GM23338 (cell line): ENCODE data around the gene ZNF836. TPM values are rescaled to one million over a fixed set of nuclear protein-coding genes. Genes with fewer than 3 reads are reported as not detected.
A peak's percentile ranks its signal among the peaks of the same experiment; 100 is the strongest.

Experiments used
- ATAC-seq: fragments of 200-7000 bp; cut with Tn5 transposase; 3 replicates; pipeline ENCODE4 v1.9.1; 2020
- DNase-seq: peaks from one replicate; pipeline ENCODE4 v3.0.0-alpha.2; 2015; ENCODE audit warnings: low spot score
- H2AFZ ChIP-seq: fragments of 200-600 bp; sonication (generic); 2 replicates; pipeline ENCODE4 v1.8.0; 2016; ENCODE audit warnings: antibody characterized with exemption, mild to moderate bottlenecking, moderate library complexity
- H3F3A ChIP-seq: fragments of 200-600 bp; sonication (generic); replicated peaks from 2 replicates; pipeline ENCODE4 v1.8.0; 2017; ENCODE audit warnings: antibody characterized with exemption, mixed run types, low read depth
- H3K27ac ChIP-seq: fragments of 200-600 bp; sonication (generic); 2 replicates; pipeline ENCODE4 v1.6.1; 2016; ENCODE audit warnings: low read depth
- H3K27me3 ChIP-seq: fragments of 200-600 bp; sonication (generic); 2 replicates; pipeline ENCODE4 v1.8.0; 2016; ENCODE audit warnings: mild to moderate bottlenecking, mixed run types, moderate library complexity; ENCODE audit not compliant: insufficient read depth
- H3K36me3 ChIP-seq: fragments of 200-600 bp; sonication (generic); 2 replicates; pipeline ENCODE4 v1.8.0; 2016; ENCODE audit warnings: mild to moderate bottlenecking; ENCODE audit not compliant: insufficient read depth
- H3K4me1 ChIP-seq: fragments of 200-600 bp; sonication (generic); 2 replicates; pipeline ENCODE4 v1.8.0; 2016; ENCODE audit warnings: mild to moderate bottlenecking, moderate library complexity; ENCODE audit not compliant: insufficient read depth
- H3K4me2 ChIP-seq: fragments of 200-600 bp; sonication (generic); 2 replicates; pipeline ENCODE4 v1.7.1; 2017; ENCODE audit warnings: mixed run types
- H3K4me3 ChIP-seq: fragments of 200-600 bp; sonication (generic); 2 replicates; pipeline ENCODE4 v1.6.1; 2016; ENCODE audit warnings: mixed run types
- H3K79me2 ChIP-seq: fragments of 200-600 bp; sonication (generic); replicated peaks from 2 replicates; pipeline ENCODE4 v1.8.0; 2017; ENCODE audit warnings: mild to moderate bottlenecking; ENCODE audit not compliant: insufficient read depth
- H3K9me2 ChIP-seq: fragments of 200-600 bp; sonication (generic); 2 replicates; pipeline ENCODE4 v1.8.0; 2017; ENCODE audit not compliant: insufficient read depth
- H4K20me1 ChIP-seq: fragments of 200-600 bp; sonication (generic); replicated peaks from 2 replicates; pipeline ENCODE4 v1.8.0; 2017; ENCODE audit warnings: mild to moderate bottlenecking; ENCODE audit not compliant: insufficient read depth
- H3K27ac Mint-ChIP-seq: 2 replicates; pipeline ENCODE4 v1.8.0; 2020; ENCODE audit warnings: inconsistent platforms, mild to moderate bottlenecking, moderate library complexity, mixed read lengths
- H3K27me3 Mint-ChIP-seq: 3 replicates; pipeline ENCODE4 v1.8.0; 2022; ENCODE audit warnings: low read depth, mild to moderate bottlenecking, moderate library complexity, mixed read lengths, inconsistent platforms; ENCODE audit not compliant: insufficient read depth, poor library complexity
- H3K36me3 Mint-ChIP-seq: 3 replicates; pipeline ENCODE4 v1.8.0; 2021; ENCODE audit warnings: low read depth, mild to moderate bottlenecking, inconsistent platforms, moderate library complexity, mixed read lengths
- H3K4me1 Mint-ChIP-seq: 3 replicates; pipeline ENCODE4 v1.8.0; 2020; ENCODE audit warnings: mild to moderate bottlenecking, inconsistent platforms, mixed read lengths
- H3K4me3 Mint-ChIP-seq: 3 replicates; pipeline ENCODE4 v1.8.0; 2021; ENCODE audit warnings: moderate library complexity, mild to moderate bottlenecking, inconsistent platforms, mixed read lengths
- H3K9me3 Mint-ChIP-seq: 3 replicates; pipeline ENCODE4 v1.8.0; 2020; ENCODE audit warnings: moderate library complexity, mild to moderate bottlenecking, inconsistent platforms, mixed read lengths
- CREB1 ChIP-seq: fragments of 250-450 bp; sonication (Bioruptor Pico); IDR thresholded peaks from 2 replicates; pipeline ENCODE4 v1.5.0; 2020; ENCODE audit warnings: low read depth, mild to moderate bottlenecking, moderate library complexity
- CTCF ChIP-seq, 2 experiments: fragments of 200-600 bp in 1 of 2; sonication (generic) in 1 of 2; conservative IDR thresholded peaks; 2 replicates each; pipeline versions ENCODE4 v1.5.1 to v1.6.1; 2016 to 2017; ENCODE audit warnings: antibody characterized with exemption in 2 of 2, low read depth in 2 of 2, mild to moderate bottlenecking in 2 of 2, moderate library complexity in 1 of 2
- EZH2 ChIP-seq: fragments of 200-600 bp; sonication (generic); IDR thresholded peaks from one replicate; pipeline ENCODE4 v1.8.0; 2017; ENCODE audit warnings: antibody characterized with exemption, mild to moderate bottlenecking, low read depth; ENCODE audit not compliant: unreplicated experiment
- JUNB ChIP-seq: IDR thresholded peaks from one replicate; pipeline ENCODE4 v1.6.1; 2016; ENCODE audit warnings: antibody characterized with exemption; ENCODE audit not compliant: unreplicated experiment
- NANOG ChIP-seq: IDR thresholded peaks from 2 replicates; pipeline ENCODE4 v1.6.1; 2016; ENCODE audit warnings: antibody characterized with exemption, borderline replicate concordance
- STAT1 ChIP-seq: IDR thresholded peaks from one replicate; pipeline ENCODE4 v1.6.1; 2016; ENCODE audit warnings: antibody characterized with exemption; ENCODE audit not compliant: unreplicated experiment
- ZNF114 ChIP-seq: fragments of 250-450 bp; sonication (Bioruptor Pico); IDR thresholded peaks from 2 replicates; pipeline ENCODE4 v1.5.0; 2020; ENCODE audit warnings: mild to moderate bottlenecking, moderate library complexity
- ZNF331 ChIP-seq: fragments of 250-450 bp; sonication (Bioruptor Pico); IDR thresholded peaks from 2 replicates; pipeline ENCODE4 v1.5.0; 2020; ENCODE audit warnings: low read depth, mild to moderate bottlenecking, moderate library complexity
- polyA plus RNA-seq: library from polyadenylated mRNA; unstranded; fragments of >200 nt; fragmentation: Nextera tagmentation; extraction: Ambion mirVana; gene quantifications from 2 replicates; pipeline ENCODE4 v1.2.1, GENCODE V29; 2016
- total RNA-seq: library from RNA; depleted of rRNA; stranded (reverse); fragments of >200 nt; shearing (Covaris generic); gene quantifications from 2 replicates; pipeline ENCODE4 v1.2.3, GENCODE V29; 2014

ZNF836 gene
- total and polyA plus RNA-seq, 2 experiments from 2014 or later = 11.8 to 18.6 TPM

- TF ChIP-seq JUNB = no peak
- no peak for TF ChIP-seq CTCF (conservative IDR thresholded peaks at IDR 0.05; ENCODE audit: low read depth in 2 of 2)
- H3K4me2 ChIP-seq = no peak overlapping the region
- Mint-ChIP-seq H3K9me3 (no peaks in the 10 kb centered on the region; the same call in 2 of the 3 replicates), H3K36me3 (peaks cover 95% of the 10 kb centered on the region), H3K4me1 (no peaks in the 10 kb centered on the region), H3K4me3 (no peak overlapping the region), H3K27ac (peak overlapping the region; percentile 32; the same call in 1 of the 2 replicates), H3K27me3 (peaks cover 1% of the 10 kb centered on the region)
- no peaks in the 10 kb centered on the region for H3K4me1 ChIP-seq
- H3K36me3 ChIP-seq = peaks cover 75% of the 10 kb centered on the region
- H3F3A ChIP-seq = no peaks in the 10 kb centered on the region
- no peaks in the 10 kb centered on the region; the same call in 1 of the 2 replicates for H4K20me1 ChIP-seq
- H3K9me2 ChIP-seq = no peaks in the 10 kb centered on the region
- H3K27me3 ChIP-seq = no peaks in the 10 kb centered on the region
- no peak overlapping the region for H3K27ac ChIP-seq
- no peak overlapping the region for H2AFZ ChIP-seq
- DNase-seq (peak; percentile 18), ATAC-seq (peak; percentile 63)
- H3K79me2 ChIP-seq = peaks cover 4% of the 10 kb centered on the region; the same call in 1 of the 2 replicates
- no peak overlapping the region for H3K4me3 ChIP-seq
Measured at GRCh38 chr19:52217576-52217975, 46.2 kb upstream of the ZNF836 start.

GRCh38 chr19:52216401-52216800 lies 45.0 kb upstream of the ZNF836 start:
- Mint-ChIP-seq H3K4me1 (no peaks in the 10 kb centered on the region), H3K4me3 (no peak overlapping the region), H3K36me3 (peaks cover 95% of the 10 kb centered on the region), H3K9me3 (no peaks in the 10 kb centered on the region; the same call in 2 of the 3 replicates), H3K27me3 (peaks cover 4% of the 10 kb centered on the region), H3K27ac (no peak overlapping the region)
- DNase-seq (no peak), ATAC-seq (no peak)
- no peak overlapping the region for H3K4me3 ChIP-seq
- TF ChIP-seq STAT1 (no peak), ZNF114 (no peak), EZH2 (no peak), CTCF (conservative IDR thresholded peaks at IDR 0.05; ENCODE audit: low read depth in 2 of 2) (no peak)
- H3K27ac ChIP-seq = no peak overlapping the region
- H2AFZ ChIP-seq = no peak overlapping the region
- no peaks in the 10 kb centered on the region for H3K4me1 ChIP-seq
- no peaks in the 10 kb centered on the region; the same call in 1 of the 2 replicates for H4K20me1 ChIP-seq
- H3F3A ChIP-seq = no peaks in the 10 kb centered on the region
- H3K36me3 ChIP-seq = peaks cover 75% of the 10 kb centered on the region
- H3K27me3 ChIP-seq = no peaks in the 10 kb centered on the region
- H3K4me2 ChIP-seq = no peak overlapping the region
- no peaks in the 10 kb centered on the region for H3K9me2 ChIP-seq
- peaks cover 4% of the 10 kb centered on the region; the same call in 1 of the 2 replicates for H3K79me2 ChIP-seq

- peaks cover 63% of the 10 kb centered on the region for H3K36me3 ChIP-seq
- no peaks in the 10 kb centered on the region for H3K9me2 ChIP-seq
- H3F3A ChIP-seq = no peaks in the 10 kb centered on the region
- H2AFZ ChIP-seq = no peak overlapping the region
- peaks cover 4% of the 10 kb centered on the region for H3K27me3 Mint-ChIP-seq
- no peaks in the 10 kb centered on the region for H3K4me1 Mint-ChIP-seq
- peaks cover 14% of the 10 kb centered on the region for H3K79me2 ChIP-seq
- H3K4me3 ChIP-seq = no peak overlapping the region
- peaks cover 11% of the 10 kb centered on the region for H4K20me1 ChIP-seq
- H3K4me3 Mint-ChIP-seq = no peak overlapping the region
- peaks cover 92% of the 10 kb centered on the region for H3K36me3 Mint-ChIP-seq
- H3K27me3 ChIP-seq = no peaks in the 10 kb centered on the region
- no peaks in the 10 kb centered on the region for H3K4me1 ChIP-seq
- H3K4me2 ChIP-seq = no peak overlapping the region
- no peak overlapping the region for H3K27ac Mint-ChIP-seq
- H3K9me3 Mint-ChIP-seq = no peaks in the 10 kb centered on the region
- no peak overlapping the region for H3K27ac ChIP-seq
- no peak for DNase-seq
- no peak for ATAC-seq
- TF ChIP-seq ZNF331 (CRISPR knock-in tag) (no peak), CTCF (conservative IDR thresholded peaks at IDR 0.05; ENCODE audit: low read depth in 2 of 2) (no peak), EZH2 (no peak), NANOG (no peak), CREB1 (CRISPR knock-in tag) (no peak)
Measured at GRCh38 chr19:52214241-52214640, 42.8 kb upstream of the ZNF836 start.
